ENCODE measurements around the gene ATP6V0A4.

DNA sequence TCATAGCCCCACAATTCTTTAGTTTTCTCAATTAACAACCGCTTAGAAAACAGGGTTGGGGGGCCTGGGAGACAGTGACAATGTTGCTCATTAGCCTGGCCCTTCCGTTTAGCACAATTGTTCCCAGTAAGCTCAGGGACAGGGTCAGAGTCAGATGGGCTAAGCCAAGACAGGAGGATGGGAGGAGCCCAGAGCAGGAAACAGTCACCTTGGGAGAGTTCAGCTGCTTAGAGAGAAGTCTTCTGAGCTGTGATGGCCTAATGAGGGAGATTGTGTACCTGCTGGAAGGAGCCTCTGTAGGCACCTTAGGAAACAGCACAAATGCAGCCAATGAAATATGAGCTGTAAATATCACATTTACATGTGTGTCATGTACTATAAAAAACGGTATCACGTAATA is 132.7 kb downstream of the ATP6V0A4 start:
- TF ChIP-seq, protein P1, sequence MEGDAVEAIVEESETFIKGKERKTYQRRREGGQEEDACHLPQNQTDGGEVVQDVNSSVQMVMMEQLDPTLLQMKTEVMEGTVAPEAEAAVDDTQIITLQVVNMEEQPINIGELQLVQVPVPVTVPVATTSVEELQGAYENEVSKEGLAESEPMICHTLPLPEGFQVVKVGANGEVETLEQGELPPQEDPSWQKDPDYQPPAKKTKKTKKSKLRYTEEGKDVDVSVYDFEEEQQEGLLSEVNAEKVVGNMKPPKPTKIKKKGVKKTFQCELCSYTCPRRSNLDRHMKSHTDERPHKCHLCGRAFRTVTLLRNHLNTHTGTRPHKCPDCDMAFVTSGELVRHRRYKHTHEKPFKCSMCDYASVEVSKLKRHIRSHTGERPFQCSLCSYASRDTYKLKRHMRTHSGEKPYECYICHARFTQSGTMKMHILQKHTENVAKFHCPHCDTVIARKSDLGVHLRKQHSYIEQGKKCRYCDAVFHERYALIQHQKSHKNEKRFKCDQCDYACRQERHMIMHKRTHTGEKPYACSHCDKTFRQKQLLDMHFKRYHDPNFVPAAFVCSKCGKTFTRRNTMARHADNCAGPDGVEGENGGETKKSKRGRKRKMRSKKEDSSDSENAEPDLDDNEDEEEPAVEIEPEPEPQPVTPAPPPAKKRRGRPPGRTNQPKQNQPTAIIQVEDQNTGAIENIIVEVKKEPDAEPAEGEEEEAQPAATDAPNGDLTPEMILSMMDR (IDR thresholded peaks at IDR 0.05): no peak
- TF ChIP-seq POLR2A (IDR thresholded peaks at IDR 0.05): no peak
- no peak for TF ChIP-seq POLR2AphosphoS5 (IDR thresholded peaks at IDR 0.05)

Data from breast epithelium (tissue), 3 donors.